Heart left ventricle (tissue), 16 donors: ENCODE results near the gene GPC3. TPM values are rescaled to one million over a fixed set of nuclear protein-coding genes. Genes with fewer than 3 reads are reported as not detected.

Source experiments
- ATAC-seq, 4 donors: fragments of 200-7000 bp; cut with Tn5 transposase; one replicate each; pipeline ENCODE4 v1.9.1; 2020 to 2022; ENCODE audit warnings: moderate library complexity in 4 of 4, mild to moderate bottlenecking in 3 of 4, moderate number of reproducible peaks in 1 of 4
- DNase-seq, 5 donors: peaks; one replicate each; pipeline ENCODE4 v3.0.0-alpha.2; 2020
- H3K27ac ChIP-seq, 12 donors: fragments of 200-600 bp; sonication (generic) in 4 of 12; one replicate each; pipeline versions ENCODE4 v1.5.0 to v1.8.0; 2016 to 2022; ENCODE audit warnings: mild to moderate bottlenecking in 2 of 12
- H3K27me3 ChIP-seq, 9 donors: fragments of 200-600 bp; sonication (generic) in 2 of 9; one replicate each; pipeline versions ENCODE4 v1.5.1 to v1.8.0; 2016 to 2022; ENCODE audit warnings: mild to moderate bottlenecking in 3 of 9
- H3K36me3 ChIP-seq, 9 donors: fragments of 200-600 bp; sonication (generic) in 2 of 9; one replicate each; pipeline versions ENCODE4 v1.5.0 to v1.8.0; 2018 to 2022; ENCODE audit warnings: mild to moderate bottlenecking in 2 of 9
- H3K4me1 ChIP-seq, 12 donors: fragments of 200-600 bp; sonication (generic) in 4 of 12; one replicate each; pipeline versions ENCODE4 v1.5.0 to v1.8.0; 2016 to 2022; ENCODE audit warnings: mild to moderate bottlenecking in 3 of 12
- H3K4me3 ChIP-seq, 12 donors: fragments of 200-600 bp; sonication (generic) in 4 of 12; one replicate each; pipeline versions ENCODE4 v1.5.0 to v1.8.0; 2017 to 2022; ENCODE audit warnings: mild to moderate bottlenecking in 9 of 12, moderate library complexity in 4 of 12
- H3K9me3 ChIP-seq, 12 donors: fragments of 200-600 bp; sonication (generic) in 4 of 12; one replicate each; pipeline versions ENCODE4 v1.5.0 to v1.8.0; 2016 to 2022; ENCODE audit warnings: mild to moderate bottlenecking in 1 of 12
- CTCF ChIP-seq, 12 donors: fragments of 200-600 bp; sonication (generic) in 4 of 12; IDR thresholded peaks; one replicate each; pipeline versions ENCODE4 v1.5.0 to v1.8.0; 2018 to 2022; ENCODE audit warnings: antibody characterized with exemption in 12 of 12, mild to moderate bottlenecking in 5 of 12
- POLR2A ChIP-seq, 2 donors: fragments of 450-650 bp; IDR thresholded peaks; one replicate each; pipeline ENCODE4 v1.6.1; 2017; ENCODE audit warnings: antibody characterized with exemption in 2 of 2, mild to moderate bottlenecking in 2 of 2, moderate library complexity in 2 of 2
- WGBS, 4 donors: extraction: QIAGEN DNeasy Blood & Tissue Kit in 2 of 4; methylation state at CpG; one replicate each; pipeline versions ENCODE4 v1.1.5 to v1.1.7; 2013 to 2018; 5-methylcytosine and 5-hydroxymethylcytosine counted together
- intact Hi-C, 10 donors: fragments of 100-400 bp; cut with DNase I; formaldehyde crosslinking; loops; one replicate each; pipeline versions ENCODE4 v1.11.1 to v1.14.2; 2022
- polyA plus RNA-seq, 2 donors: library from polyadenylated mRNA; stranded (reverse); fragments of 200-250 nt; gene quantifications; one replicate each; pipeline ENCODE4 v1.2.3, GENCODE V29; 2013
- total RNA-seq, 9 donors: library from RNA; depleted of rRNA in 2 of 9; stranded (reverse); fragments of >200 nt in 2 of 9; fragmentation: NEBNext Ultra II Directional in 3 of 9; extraction: Animal tissue kit (Norgen Biotek cat#: 25700) in 3 of 9; gene quantifications; one replicate each; pipeline versions ENCODE4 v1.1.0 to v1.2.4, GENCODE V29; 2016 to 2023
- donor health status: ischemic (EF 13 %, LVEDD 7.1; RV severe dilation, severe dysfunction).
- donor health status: healthy with polysubstance abuse.
- donor health status: DM: no; HTN: yes; CAD: no.
- donor health status: DM: no; HTN: no; CAD: no.
- donor health status: ischemic (EF 25% LVEDD 6.9; RV normal size, moderate dysfunction).
- donor health status: ischemic (EF 25% LVEDD 5.7; RV mildly dilated, moderate dysfunction).
- donor health status: healthy.
- donor health status: DM: yes; HTN: yes; CAD: no.
- donor health status: ischemic (EF 35%, LVEDD 5.7; RV mildly dilated, moderate dysfunction).
- donor health status: nonischemic (EF 11% LVEDD 7.7; RV severe dilation, severe dysfunction).
- donor health status: DM: yes; HTN: yes; CAD: no.
- donor health status: PGD.
- donor health status: ischemic (EF 29% LVEDD 5.4; RV normal size, mild dysfunction).
- donor health status: nonischemic (EF 23%, LVEDD 6.1; RV moderate dilation, normal function).

Gene GPC3
- total and polyA plus RNA-seq, 11 donors, result 0.19 to 16.9 (median 2.8) TPM

- ATAC-seq (no peak), DNase-seq (no peak)
- no peaks in the 10 kb centered on the region for H3K9me3 ChIP-seq
- WGBS, 4 donors, result 82 to 96% (median 91%) methylated on average over 3 of the region's 3 CpGs
- H3K27ac ChIP-seq, result no peak overlapping the region
- TF ChIP-seq CTCF (IDR thresholded peaks at IDR 0.05) (no peak), POLR2A (IDR thresholded peaks at IDR 0.05) (no peak)
- intact Hi-C loops, result loop anchor here in 2 of 10 donors (2.0 to 5.0 kb wide), 2 partner anchors 331 to 334 kb away; no protein-coding TSS in a partner anchor
- H3K36me3 ChIP-seq, result no peaks in the 10 kb centered on the region
- no peak overlapping the region for H3K4me3 ChIP-seq
- peaks cover 0 to 16% (median 0%) of the 10 kb centered on the region in 9 donors for H3K27me3 ChIP-seq
- H3K4me1 ChIP-seq, result no peaks in the 10 kb centered on the region
These were observed 317.0 kb downstream of the GPC3 start for GRCh38 chrX:133668225-133668931.

GRCh38 chrX:133666256-133666655, 319.1 kb downstream of the GPC3 start:
- no peak overlapping the region for H3K27ac ChIP-seq
- no peaks in the 10 kb centered on the region for H3K9me3 ChIP-seq
- H3K4me3 ChIP-seq, result no peak overlapping the region
- intact Hi-C loops, result loop anchor here in 1 of 10 donors (5.0 kb wide), 1 partner anchor 329 kb away; no protein-coding TSS in a partner anchor
- DNase-seq (no peak), ATAC-seq (no peak)
- H3K27me3 ChIP-seq, result peaks cover 0 to 14% (median 0%) of the 10 kb centered on the region in 9 donors
- H3K36me3 ChIP-seq, result no peaks in the 10 kb centered on the region
- H3K4me1 ChIP-seq, result no peaks in the 10 kb centered on the region
- TF ChIP-seq CTCF (IDR thresholded peaks at IDR 0.05), result no peak
- no peak for TF ChIP-seq POLR2A (IDR thresholded peaks at IDR 0.05)

- H3K9me3 ChIP-seq, result no peaks in the 10 kb centered on the region
These were observed 323.2 kb downstream of the GPC3 start for GRCh38 chrX:133661962-133662839.

More at GRCh38 chrX:133661962-133662839, 323.2 kb downstream of the GPC3 start:
- no peak for ATAC-seq
- H3K27me3 ChIP-seq, result peaks cover 0 to 12% (median 0%) of the 10 kb centered on the region in 9 donors
- 62 to 94% (median 77%) methylated on average over 3 of the region's 3 CpGs for WGBS, 4 donors
- TF ChIP-seq CTCF (IDR thresholded peaks at IDR 0.05) (no peak), POLR2A (IDR thresholded peaks at IDR 0.05) (no peak)
- intact Hi-C loops, result no loop called here
- no peak overlapping the region for H3K27ac ChIP-seq
- no peak for DNase-seq
- H3K4me1 ChIP-seq, result no peaks in the 10 kb centered on the region
- H3K4me3 ChIP-seq, result no peak overlapping the region
- H3K36me3 ChIP-seq, result no peaks in the 10 kb centered on the region
